WTC11 (cell line): ENCODE results near the gene PCAT6. TPM values are rescaled to one million over a fixed set of nuclear protein-coding genes. Genes with fewer than 3 reads are reported as not detected.

ENCODE experiments used
- ATAC-seq: fragments of 200-7000 bp; cut with Tn5 transposase; 2 replicates; pipeline ENCODE4 v1.10.0; 2021; ENCODE audit warnings: mild to moderate bottlenecking, moderate library complexity
- CTCF ChIA-PET: fragments of 300-600 bp; sonication (Branson Sonifier 250); formaldehyde crosslinking; loops from one replicate; lab custom pipeline; 2021; ENCODE audit warnings: antibody characterized with exemption; lab: Charles Lee
- POLR2A ChIA-PET: fragments of 350-600 bp; sonication (Branson Sonifier 250); formaldehyde crosslinking; loops from one replicate; lab custom pipeline; 2021; ENCODE audit warnings: antibody characterized with exemption; lab: Charles Lee
- DNase-seq: peaks from one replicate; pipeline ENCODE4 v3.0.0; 2021; ENCODE audit warnings: low spot score
- H3K27ac Mint-ChIP-seq: 2 replicates; pipeline ENCODE4 v1.8.0; 2021; ENCODE audit warnings: mixed read lengths
- H3K27me3 Mint-ChIP-seq: 2 replicates; pipeline ENCODE4 v1.8.0; 2021; ENCODE audit warnings: low read depth, mild to moderate bottlenecking, moderate library complexity, mixed read lengths
- H3K36me3 Mint-ChIP-seq: 2 replicates; pipeline ENCODE4 v1.8.0; 2021; ENCODE audit warnings: mixed read lengths
- H3K4me1 Mint-ChIP-seq: 2 replicates; pipeline ENCODE4 v1.8.0; 2022; ENCODE audit warnings: mixed read lengths
- H3K4me3 Mint-ChIP-seq: 2 replicates; pipeline ENCODE4 v1.8.0; 2021; ENCODE audit warnings: mild to moderate bottlenecking, moderate library complexity, mixed read lengths
- H3K9me3 Mint-ChIP-seq: 2 replicates; pipeline ENCODE4 v1.8.0; 2021; ENCODE audit warnings: mixed read lengths
- CBFB ChIP-seq: sonication (generic); formaldehyde crosslinking; IDR thresholded peaks from 2 replicates; pipeline ENCODE4 v1.8.1; 2022; ENCODE audit warnings: mild to moderate bottlenecking, low read depth, missing genetic modification reagents
- CREB1 ChIP-seq: sonication (generic); formaldehyde crosslinking; IDR thresholded peaks from 2 replicates; pipeline ENCODE4 v1.8.0; 2023; ENCODE audit warnings: mild to moderate bottlenecking, missing genetic modification reagents
- ERG ChIP-seq: fragments of 250-450 bp; sonication (Bioruptor Pico); IDR thresholded peaks from 2 replicates; pipeline ENCODE4 v1.8.0; 2021; ENCODE audit warnings: mild to moderate bottlenecking
- ESRRA ChIP-seq: sonication (generic); formaldehyde crosslinking; IDR thresholded peaks from 2 replicates; pipeline ENCODE4 v1.8.1; 2022; ENCODE audit warnings: mild to moderate bottlenecking, missing genetic modification reagents, borderline replicate concordance
- FOXJ3 ChIP-seq: sonication (generic); formaldehyde crosslinking; IDR thresholded peaks from 2 replicates; pipeline ENCODE4 v1.9.0; 2021; ENCODE audit warnings: missing genetic modification reagents, mild to moderate bottlenecking, borderline replicate concordance
- HMGXB4 ChIP-seq: sonication (generic); formaldehyde crosslinking; IDR thresholded peaks from 2 replicates; pipeline ENCODE4 v1.8.1; 2023; ENCODE audit warnings: mild to moderate bottlenecking, moderate library complexity, missing genetic modification reagents
- KAT7 ChIP-seq: sonication (generic); formaldehyde crosslinking; IDR thresholded peaks from 2 replicates; pipeline ENCODE4 v1.8.1; 2023; ENCODE audit warnings: missing genetic modification reagents, mild to moderate bottlenecking, borderline replicate concordance
- MAX ChIP-seq: sonication (generic); formaldehyde crosslinking; IDR thresholded peaks from 2 replicates; pipeline ENCODE4 v1.8.0; 2022; ENCODE audit warnings: mild to moderate bottlenecking, missing genetic modification reagents
- MLX ChIP-seq: sonication (generic); formaldehyde crosslinking; IDR thresholded peaks from 2 replicates; pipeline ENCODE4 v1.8.1; 2023; ENCODE audit warnings: mild to moderate bottlenecking, missing genetic modification reagents, moderate library complexity
- NFATC4 ChIP-seq: fragments of 250-450 bp; sonication (Bioruptor Pico); IDR thresholded peaks from 2 replicates; pipeline ENCODE4 v1.9.0; 2021; ENCODE audit warnings: mild to moderate bottlenecking
- NFE2L1 ChIP-seq: sonication (generic); formaldehyde crosslinking; IDR thresholded peaks from 2 replicates; pipeline ENCODE4 v1.8.1; 2023; ENCODE audit warnings: missing genetic modification reagents
- NFYB ChIP-seq: sonication (generic); formaldehyde crosslinking; conservative IDR thresholded peaks from 2 replicates; pipeline ENCODE4 v1.8.0; 2022; ENCODE audit warnings: low read depth, missing genetic modification reagents
- NR1H2 ChIP-seq: sonication (generic); formaldehyde crosslinking; IDR thresholded peaks from 2 replicates; pipeline ENCODE4 v1.9.0; 2021; ENCODE audit warnings: mild to moderate bottlenecking, moderate library complexity, missing genetic modification reagents
- PREB ChIP-seq: sonication (generic); formaldehyde crosslinking; IDR thresholded peaks from 2 replicates; pipeline ENCODE4 v1.8.1; 2022; ENCODE audit warnings: mild to moderate bottlenecking, missing genetic modification reagents, moderate library complexity, borderline replicate concordance
- TCF7 ChIP-seq: sonication (generic); formaldehyde crosslinking; IDR thresholded peaks from 2 replicates; pipeline ENCODE4 v1.8.0; 2022; ENCODE audit warnings: mild to moderate bottlenecking, low read depth, missing genetic modification reagents, moderate library complexity
- ZBTB43 ChIP-seq: sonication (generic); formaldehyde crosslinking; IDR thresholded peaks from 2 replicates; pipeline ENCODE4 v1.8.1; 2023; ENCODE audit warnings: mild to moderate bottlenecking, missing genetic modification reagents
- ZNF138 ChIP-seq: sonication (generic); formaldehyde crosslinking; conservative IDR thresholded peaks from 2 replicates; pipeline ENCODE4 v1.8.1; 2022; ENCODE audit warnings: mild to moderate bottlenecking, moderate library complexity, missing genetic modification reagents
- ZNF219 ChIP-seq: sonication (generic); formaldehyde crosslinking; IDR thresholded peaks from 2 replicates; pipeline ENCODE4 v1.8.0; 2023; ENCODE audit warnings: missing genetic modification reagents, mild to moderate bottlenecking, borderline replicate concordance
- ZNF263 ChIP-seq: sonication (generic); formaldehyde crosslinking; IDR thresholded peaks from 2 replicates; pipeline ENCODE4 v1.8.1; 2022; ENCODE audit warnings: low read depth, mild to moderate bottlenecking, moderate library complexity, missing genetic modification reagents
- ZNF317 ChIP-seq: sonication (generic); formaldehyde crosslinking; IDR thresholded peaks from 2 replicates; pipeline ENCODE4 v1.8.1; 2023; ENCODE audit warnings: low read depth, mild to moderate bottlenecking, moderate library complexity, missing genetic modification reagents, borderline replicate concordance
- ZNF416 ChIP-seq: fragments of 250-450 bp; sonication (Bioruptor Pico); IDR thresholded peaks from 2 replicates; pipeline ENCODE4 v1.9.0; 2021; ENCODE audit warnings: mild to moderate bottlenecking, inconsistent platforms
- total RNA-seq: library from RNA; stranded (reverse); gene quantifications from 3 replicates; pipeline ENCODE4 v1.2.3, GENCODE V29; 2021
- TF ChIP-seq, protein P1 (sequence below): sonication (generic); formaldehyde crosslinking; IDR thresholded peaks from 2 replicates; pipeline ENCODE4 v1.8.0; 2022; ENCODE audit warnings: mild to moderate bottlenecking, missing genetic modification reagents
- TF ChIP-seq, protein P2 (sequence below): sonication (generic); formaldehyde crosslinking; IDR thresholded peaks from 2 replicates; pipeline ENCODE4 v1.8.1; 2023; ENCODE audit warnings: mild to moderate bottlenecking, missing genetic modification reagents, moderate library complexity

Gene PCAT6
- total RNA-seq, 1 experiment from 2014 or later = 11.7 TPM

DNA sequence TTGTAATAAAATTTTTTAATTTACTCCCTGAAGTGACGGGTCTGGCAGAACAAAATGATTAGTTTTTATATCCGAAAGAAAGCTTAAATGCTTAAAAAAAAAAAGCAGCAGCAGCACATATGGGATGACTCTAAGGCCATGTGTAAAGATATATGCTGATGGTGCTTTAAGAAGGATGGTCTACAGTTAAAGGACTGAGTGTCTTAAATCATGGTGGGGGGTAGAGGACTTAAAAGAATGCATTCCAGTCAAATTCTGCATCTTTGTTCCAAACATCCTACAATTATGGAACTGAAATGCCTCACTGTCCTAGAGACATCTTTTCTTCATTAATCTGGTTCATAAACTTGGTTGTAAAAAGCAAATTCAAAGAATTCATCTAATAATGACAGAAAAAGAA, 9.6 kb upstream of the PCAT6 start (continued):
- TF ChIP-seq HMGXB4 (CRISPR knock-in tag) (no peak), ZBTB43 (no peak), ZNF416 (CRISPR knock-in tag) (no peak)
- TF ChIP-seq, protein P1, sequence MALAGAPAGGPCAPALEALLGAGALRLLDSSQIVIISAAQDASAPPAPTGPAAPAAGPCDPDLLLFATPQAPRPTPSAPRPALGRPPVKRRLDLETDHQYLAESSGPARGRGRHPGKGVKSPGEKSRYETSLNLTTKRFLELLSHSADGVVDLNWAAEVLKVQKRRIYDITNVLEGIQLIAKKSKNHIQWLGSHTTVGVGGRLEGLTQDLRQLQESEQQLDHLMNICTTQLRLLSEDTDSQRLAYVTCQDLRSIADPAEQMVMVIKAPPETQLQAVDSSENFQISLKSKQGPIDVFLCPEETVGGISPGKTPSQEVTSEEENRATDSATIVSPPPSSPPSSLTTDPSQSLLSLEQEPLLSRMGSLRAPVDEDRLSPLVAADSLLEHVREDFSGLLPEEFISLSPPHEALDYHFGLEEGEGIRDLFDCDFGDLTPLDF = no peak

GRCh38 chr1:202802034-202802433, 8.7 kb upstream of the PCAT6 start:
- H3K4me3 Mint-ChIP-seq = no peak overlapping the region
- POLR2A ChIA-PET = no interaction called here
- no peak for ATAC-seq
- no peak for DNase-seq
- no peaks in the 10 kb centered on the region for H3K27me3 Mint-ChIP-seq
- no peaks in the 10 kb centered on the region for H3K9me3 Mint-ChIP-seq
- peaks cover 71% of the 10 kb centered on the region for H3K4me1 Mint-ChIP-seq
- TF ChIP-seq HMGXB4 (CRISPR knock-in tag) = no peak
- TF ChIP-seq NFATC4 = no peak
- TF ChIP-seq NFYB = no peak
- TF ChIP-seq, protein P2, sequence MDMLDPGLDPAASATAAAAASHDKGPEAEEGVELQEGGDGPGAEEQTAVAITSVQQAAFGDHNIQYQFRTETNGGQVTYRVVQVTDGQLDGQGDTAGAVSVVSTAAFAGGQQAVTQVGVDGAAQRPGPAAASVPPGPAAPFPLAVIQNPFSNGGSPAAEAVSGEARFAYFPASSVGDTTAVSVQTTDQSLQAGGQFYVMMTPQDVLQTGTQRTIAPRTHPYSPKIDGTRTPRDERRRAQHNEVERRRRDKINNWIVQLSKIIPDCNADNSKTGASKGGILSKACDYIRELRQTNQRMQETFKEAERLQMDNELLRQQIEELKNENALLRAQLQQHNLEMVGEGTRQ = no peak
- no peak for TF ChIP-seq ZNF219
- TF ChIP-seq PREB (CRISPR knock-in tag) = no peak
- no peak for TF ChIP-seq FOXJ3 (CRISPR knock-in tag)
- no peak for TF ChIP-seq CBFB (CRISPR knock-in tag)
- TF ChIP-seq MAX (CRISPR knock-in tag) = no peak
- TF ChIP-seq ZNF263 (CRISPR knock-in tag) = no peak
- no peak for TF ChIP-seq NFE2L1 (CRISPR knock-in tag)
- TF ChIP-seq ERG = no peak
- no peak for TF ChIP-seq KAT7 (CRISPR knock-in tag)
- no peak for TF ChIP-seq ZNF138 (CRISPR knock-in tag)
- TF ChIP-seq ESRRA = no peak
- no peak for TF ChIP-seq CREB1 (CRISPR knock-in tag)
- no peak for TF ChIP-seq ZNF317
- no peak for TF ChIP-seq NR1H2 (CRISPR knock-in tag)
- no peak for TF ChIP-seq TCF7 (CRISPR knock-in tag)
- no peak for TF ChIP-seq MLX (CRISPR knock-in tag)
- TF ChIP-seq, all 79 proteins: peak for 0
- CTCF ChIA-PET = no interaction called here
- no peak overlapping the region for H3K27ac Mint-ChIP-seq
- H3K36me3 Mint-ChIP-seq = peaks cover 7% of the 10 kb centered on the region
